ENCODE data around the gene CACNA1E.

CACNA1E gene

DNA sequence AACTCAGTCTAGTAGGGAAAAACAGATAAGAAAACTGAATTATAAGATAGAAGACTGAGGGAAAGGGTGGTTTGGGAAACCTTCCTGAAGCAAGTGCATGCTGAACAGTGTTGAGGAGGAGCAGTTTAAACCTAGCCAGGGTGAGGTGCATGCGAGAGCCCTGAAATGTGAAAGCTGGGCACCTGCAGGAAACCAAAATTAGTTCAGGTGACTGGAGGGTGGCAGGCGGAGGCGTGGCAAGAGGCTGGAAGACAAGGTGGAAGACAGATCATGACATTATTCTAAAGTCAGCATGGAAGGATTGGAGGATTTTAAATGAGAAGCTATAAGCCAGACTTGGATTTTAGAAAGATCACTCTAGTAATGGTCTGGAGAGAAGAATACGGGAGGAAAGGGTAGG, 75.1 kb downstream of the CACNA1E start:
- Mint-ChIP-seq H3K27me3 (ENCODE audit: low read depth) (no peaks in the 10 kb centered on the region), H3K36me3 (ENCODE audit: low read depth) (no peaks in the 10 kb centered on the region), H3K9me3 (no peaks in the 10 kb centered on the region), H3K4me3 (no peak overlapping the region), H3K27ac (no peak overlapping the region), H3K4me1 (no peaks in the 10 kb centered on the region)
- TF ChIP-seq, protein P1, sequence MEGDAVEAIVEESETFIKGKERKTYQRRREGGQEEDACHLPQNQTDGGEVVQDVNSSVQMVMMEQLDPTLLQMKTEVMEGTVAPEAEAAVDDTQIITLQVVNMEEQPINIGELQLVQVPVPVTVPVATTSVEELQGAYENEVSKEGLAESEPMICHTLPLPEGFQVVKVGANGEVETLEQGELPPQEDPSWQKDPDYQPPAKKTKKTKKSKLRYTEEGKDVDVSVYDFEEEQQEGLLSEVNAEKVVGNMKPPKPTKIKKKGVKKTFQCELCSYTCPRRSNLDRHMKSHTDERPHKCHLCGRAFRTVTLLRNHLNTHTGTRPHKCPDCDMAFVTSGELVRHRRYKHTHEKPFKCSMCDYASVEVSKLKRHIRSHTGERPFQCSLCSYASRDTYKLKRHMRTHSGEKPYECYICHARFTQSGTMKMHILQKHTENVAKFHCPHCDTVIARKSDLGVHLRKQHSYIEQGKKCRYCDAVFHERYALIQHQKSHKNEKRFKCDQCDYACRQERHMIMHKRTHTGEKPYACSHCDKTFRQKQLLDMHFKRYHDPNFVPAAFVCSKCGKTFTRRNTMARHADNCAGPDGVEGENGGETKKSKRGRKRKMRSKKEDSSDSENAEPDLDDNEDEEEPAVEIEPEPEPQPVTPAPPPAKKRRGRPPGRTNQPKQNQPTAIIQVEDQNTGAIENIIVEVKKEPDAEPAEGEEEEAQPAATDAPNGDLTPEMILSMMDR (IDR thresholded peaks at IDR 0.05; ENCODE audit: unreplicated experiment in 3 of 3), result no peak

DNA sequence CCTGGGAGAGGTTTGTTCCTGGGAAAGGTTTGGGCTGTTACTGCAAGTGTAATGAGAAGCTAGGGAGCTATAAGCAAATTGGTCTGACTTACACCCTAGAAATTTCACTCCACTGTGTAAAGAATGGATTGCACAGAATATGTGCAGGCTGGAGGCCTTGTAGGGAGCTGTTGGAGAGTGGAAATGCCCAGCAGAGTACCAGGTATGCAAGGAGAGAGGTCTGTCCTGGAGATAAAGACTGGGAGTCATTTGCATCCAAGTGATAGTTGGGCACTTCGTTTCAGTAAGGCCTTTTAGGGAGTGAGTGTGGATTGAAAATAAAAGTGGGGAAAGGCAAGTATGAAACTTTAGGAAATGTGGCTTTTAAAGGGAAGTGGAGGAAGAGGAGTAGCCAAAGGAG, 75.8 kb downstream of the CACNA1E start:
- no peaks in the 10 kb centered on the region for H3K36me3 Mint-ChIP-seq (ENCODE audit: low read depth)
- H3K27ac Mint-ChIP-seq, result no peak overlapping the region

DNA sequence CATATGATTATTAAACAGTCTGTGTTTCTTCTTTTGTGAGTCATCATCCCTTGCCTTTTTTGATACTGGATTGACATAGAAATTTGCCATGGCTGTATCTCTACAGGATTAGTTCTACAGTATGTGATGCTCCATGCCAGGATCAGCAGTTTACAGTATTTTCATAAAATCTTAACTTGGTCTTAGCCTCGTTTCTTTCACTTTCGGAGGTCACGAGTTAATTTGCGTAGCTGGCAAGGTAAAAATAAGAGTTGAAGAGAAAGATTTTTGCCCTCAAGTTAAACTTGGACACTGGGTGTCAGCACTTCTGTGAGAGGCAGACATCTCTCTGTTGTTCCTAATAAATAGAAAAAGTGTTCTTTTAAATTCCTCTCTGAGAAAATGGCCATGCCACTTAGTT, 79.1 kb downstream of the CACNA1E start:
- no peak overlapping the region for H3K4me3 Mint-ChIP-seq
- H3K4me1 Mint-ChIP-seq, result no peaks in the 10 kb centered on the region
- TF ChIP-seq, protein P1 (IDR thresholded peaks at IDR 0.05; ENCODE audit: unreplicated experiment in 3 of 3), result no peak
- H3K27ac Mint-ChIP-seq, result no peak overlapping the region
- H3K36me3 Mint-ChIP-seq (ENCODE audit: low read depth), result no peaks in the 10 kb centered on the region
- no peaks in the 10 kb centered on the region for H3K27me3 Mint-ChIP-seq (ENCODE audit: low read depth)
- peaks cover 8% of the 10 kb centered on the region for H3K9me3 Mint-ChIP-seq

More for the DNA sequence above, 75.8 kb downstream of the CACNA1E start:
- TF ChIP-seq, protein P1 (IDR thresholded peaks at IDR 0.05; ENCODE audit: unreplicated experiment in 3 of 3), result no peak
- no peak overlapping the region for H3K4me3 Mint-ChIP-seq
- H3K27me3 Mint-ChIP-seq (ENCODE audit: low read depth), result no peaks in the 10 kb centered on the region
- H3K4me1 Mint-ChIP-seq, result no peaks in the 10 kb centered on the region
- H3K9me3 Mint-ChIP-seq, result no peaks in the 10 kb centered on the region

DNA sequence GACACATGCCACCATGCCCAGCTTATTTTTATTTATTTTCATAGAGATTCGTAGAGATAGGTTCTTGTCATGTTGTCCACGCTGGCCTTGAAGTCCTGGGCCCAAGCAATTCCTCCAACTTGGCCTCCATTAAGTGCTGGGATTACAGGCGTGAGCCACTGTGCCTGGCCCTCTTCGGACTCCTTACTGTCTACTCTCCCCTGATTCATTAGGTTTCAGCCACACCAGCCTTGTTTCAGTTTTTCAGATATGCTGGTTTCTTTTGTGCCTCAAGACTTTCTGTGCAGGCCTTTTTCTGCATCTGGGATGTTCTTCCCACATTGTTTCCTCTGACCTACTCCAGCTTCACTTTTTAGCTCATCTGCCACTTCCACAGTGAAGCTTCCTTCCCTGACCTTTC, 85.4 kb downstream of the CACNA1E start:
- TF ChIP-seq, protein P1 (IDR thresholded peaks at IDR 0.05; ENCODE audit: unreplicated experiment in 3 of 3), result no peak
- Mint-ChIP-seq H3K27ac (no peak overlapping the region), H3K4me3 (no peak overlapping the region), H3K27me3 (ENCODE audit: low read depth) (no peaks in the 10 kb centered on the region), H3K9me3 (peaks cover 8% of the 10 kb centered on the region), H3K4me1 (no peaks in the 10 kb centered on the region), H3K36me3 (ENCODE audit: low read depth) (no peaks in the 10 kb centered on the region)

DNA sequence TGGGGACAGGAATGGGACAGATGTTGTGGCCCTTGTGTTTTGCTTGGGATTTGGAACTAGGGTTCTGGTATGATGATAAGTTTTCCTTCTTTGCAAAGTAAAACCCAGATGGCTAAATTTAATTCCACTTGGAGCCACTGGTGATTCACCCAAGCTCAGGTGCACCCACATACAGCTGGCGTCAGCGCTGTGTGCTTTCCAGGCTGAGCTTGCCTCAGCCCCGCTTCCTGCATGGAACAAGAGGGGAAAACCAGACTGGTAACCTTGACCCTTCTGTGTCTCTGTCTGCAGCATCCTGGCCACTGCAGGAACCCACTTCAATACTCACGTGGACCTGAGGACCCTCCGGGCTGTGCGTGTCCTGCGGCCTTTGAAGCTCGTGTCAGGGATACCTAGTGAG, 94.2 kb downstream of the CACNA1E start:
- Mint-ChIP-seq H3K4me3 (no peak overlapping the region), H3K4me1 (peaks cover 16% of the 10 kb centered on the region), H3K9me3 (no peaks in the 10 kb centered on the region), H3K27me3 (ENCODE audit: low read depth) (no peaks in the 10 kb centered on the region), H3K36me3 (ENCODE audit: low read depth) (no peaks in the 10 kb centered on the region), H3K27ac (no peak overlapping the region)
- TF ChIP-seq, protein P1 (IDR thresholded peaks at IDR 0.05; ENCODE audit: unreplicated experiment in 3 of 3), result no peak

DNA sequence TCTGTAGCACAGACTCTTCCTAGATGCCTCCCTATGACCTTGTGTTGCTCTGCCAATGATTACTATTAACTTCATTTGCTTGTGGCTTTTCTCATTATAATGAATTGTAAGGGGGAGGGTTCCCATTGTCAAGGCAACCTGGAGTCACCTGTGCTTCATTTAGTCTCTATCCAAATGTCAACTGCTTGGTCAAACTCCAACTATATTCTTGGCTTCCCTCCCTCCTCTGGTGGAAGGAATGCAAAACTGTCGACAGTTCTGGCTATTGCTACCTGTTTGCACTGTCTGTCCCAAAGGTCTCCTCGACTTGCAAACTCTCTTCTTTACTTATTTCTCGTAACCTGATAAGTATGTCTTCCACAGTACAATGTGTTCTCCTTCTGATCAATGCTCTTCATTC, 100.3 kb downstream of the CACNA1E start:
- Mint-ChIP-seq H3K4me1 (peaks cover 6% of the 10 kb centered on the region), H3K9me3 (no peaks in the 10 kb centered on the region), H3K4me3 (no peak overlapping the region), H3K27ac (no peak overlapping the region), H3K36me3 (ENCODE audit: low read depth) (no peaks in the 10 kb centered on the region), H3K27me3 (ENCODE audit: low read depth) (no peaks in the 10 kb centered on the region)
- TF ChIP-seq, protein P1 (IDR thresholded peaks at IDR 0.05; ENCODE audit: unreplicated experiment in 3 of 3), result peak; percentile 22 to 47 (median 30)

All from nephron (organoid).